Measurements from ENCODE around the gene NSL1.
"Not testable (repeated sequence)": the region's sequence is repeated elsewhere in the genome, so short reads cannot be mapped to it uniquely, and the experiment has no call there.

The NSL1 gene

GRCh38 chr1:212785871-212786270, 5.7 kb downstream of the NSL1 start:
- H3K4me3 ChIP-seq (ENCODE audit: low read depth, low read length), result no peak overlapping the region

- no peak overlapping the region for H3K4me3 ChIP-seq (ENCODE audit: low read depth, low read length)
These were observed 7.6 kb downstream of the NSL1 start for GRCh38 chr1:212783976-212784375.

GRCh38 chr1:212782422-212783154, 9.0 kb downstream of the NSL1 start:
- no peak overlapping the region for H3K4me3 ChIP-seq (ENCODE audit: low read depth, low read length)

- H3K4me3 ChIP-seq (ENCODE audit: low read depth, low read length), result no peak overlapping the region
These were observed 10.4 kb downstream of the NSL1 start for GRCh38 chr1:212781225-212781624.

GRCh38 chr1:212780759-212781158, 10.8 kb downstream of the NSL1 start:
- H3K4me3 ChIP-seq (ENCODE audit: low read depth, low read length), result no peak overlapping the region

- H3K4me3 ChIP-seq (ENCODE audit: low read depth, low read length), result not testable (repeated sequence)
These were observed 12.5 kb downstream of the NSL1 start for GRCh38 chr1:212779086-212779485.

GRCh38 chr1:212777151-212777550, 14.4 kb downstream of the NSL1 start:
- H3K4me3 ChIP-seq (ENCODE audit: low read depth, low read length), result no peak overlapping the region

GRCh38 chr1:212775241-212775640, 16.3 kb downstream of the NSL1 start:
- H3K4me3 ChIP-seq (ENCODE audit: low read depth, low read length), result no peak overlapping the region

GRCh38 chr1:212774584-212774983, 17.0 kb downstream of the NSL1 start:
- H3K4me3 ChIP-seq (ENCODE audit: low read depth, low read length), result no peak overlapping the region

GRCh38 chr1:212773011-212773410, 18.6 kb downstream of the NSL1 start:
- no peak overlapping the region for H3K4me3 ChIP-seq (ENCODE audit: low read depth, low read length)

- H3K4me3 ChIP-seq (ENCODE audit: low read depth, low read length), result no peak overlapping the region
These were observed 20.2 kb downstream of the NSL1 start for GRCh38 chr1:212771341-212771740.

- H3K4me3 ChIP-seq (ENCODE audit: low read depth, low read length), result no peak overlapping the region
These were observed 22.0 kb downstream of the NSL1 start for GRCh38 chr1:212769459-212770167.

- H3K4me3 ChIP-seq (ENCODE audit: low read depth, low read length), result not testable (repeated sequence)
These were observed 24.8 kb downstream of the NSL1 start for GRCh38 chr1:212766825-212767224.

GRCh38 chr1:212764718-212765281, 26.8 kb downstream of the NSL1 start:
- H3K4me3 ChIP-seq (ENCODE audit: low read depth, low read length), result not testable (repeated sequence)

GRCh38 chr1:212762839-212763238, 28.7 kb downstream of the NSL1 start:
- H3K4me3 ChIP-seq (ENCODE audit: low read depth, low read length), result no peak overlapping the region

- no peak overlapping the region for H3K4me3 ChIP-seq (ENCODE audit: low read depth, low read length)
These were observed 29.3 kb downstream of the NSL1 start for GRCh38 chr1:212762234-212762633.

GRCh38 chr1:212760126-212760823, 31.3 kb downstream of the NSL1 start:
- no peak overlapping the region for H3K4me3 ChIP-seq (ENCODE audit: low read depth, low read length)

- no peak overlapping the region for H3K4me3 ChIP-seq (ENCODE audit: low read depth, low read length)
These were observed 31.9 kb downstream of the NSL1 start for GRCh38 chr1:212759683-212760082.

- no peak overlapping the region for H3K4me3 ChIP-seq (ENCODE audit: low read depth, low read length)
These were observed 36.9 kb downstream of the NSL1 start for GRCh38 chr1:212754680-212755079.

GRCh38 chr1:212754193-212754592, 37.4 kb downstream of the NSL1 start:
- H3K4me3 ChIP-seq (ENCODE audit: low read depth, low read length), result no peak overlapping the region

GRCh38 chr1:212753749-212754148, 37.8 kb downstream of the NSL1 start:
- H3K4me3 ChIP-seq (ENCODE audit: low read depth, low read length), result no peak overlapping the region
